HG02610 (cell line): ENCODE results near the gene RRP15.
A peak's percentile ranks its signal among the peaks of the same experiment; 100 is the strongest.

ENCODE experiments used
- ATAC-seq: cut with Tn5 transposase; IDR thresholded peaks from one replicate; pipeline ENCODE4 v1.9.1; 2021; ENCODE audit warnings: mild to moderate bottlenecking, moderate library complexity; ENCODE audit not compliant: unreplicated experiment

Gene RRP15

DNA sequence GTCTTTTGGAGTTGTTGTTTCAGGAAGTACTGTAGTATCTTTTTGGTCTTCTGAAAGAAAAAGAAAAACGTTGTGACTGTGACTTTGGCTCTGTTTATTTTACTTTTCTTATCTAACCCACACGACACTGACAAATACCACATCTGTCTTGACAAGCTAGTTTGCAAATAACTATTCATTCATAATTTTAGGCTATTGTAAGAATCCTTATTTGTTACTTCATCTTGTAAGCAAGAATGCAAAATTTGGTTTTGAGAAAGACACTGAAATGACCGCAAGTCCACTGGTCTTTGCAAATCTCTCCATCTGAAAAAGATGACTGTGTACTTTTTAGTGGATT is 72.8 kb downstream of the RRP15 start:
- ATAC-seq = no peak

DNA sequence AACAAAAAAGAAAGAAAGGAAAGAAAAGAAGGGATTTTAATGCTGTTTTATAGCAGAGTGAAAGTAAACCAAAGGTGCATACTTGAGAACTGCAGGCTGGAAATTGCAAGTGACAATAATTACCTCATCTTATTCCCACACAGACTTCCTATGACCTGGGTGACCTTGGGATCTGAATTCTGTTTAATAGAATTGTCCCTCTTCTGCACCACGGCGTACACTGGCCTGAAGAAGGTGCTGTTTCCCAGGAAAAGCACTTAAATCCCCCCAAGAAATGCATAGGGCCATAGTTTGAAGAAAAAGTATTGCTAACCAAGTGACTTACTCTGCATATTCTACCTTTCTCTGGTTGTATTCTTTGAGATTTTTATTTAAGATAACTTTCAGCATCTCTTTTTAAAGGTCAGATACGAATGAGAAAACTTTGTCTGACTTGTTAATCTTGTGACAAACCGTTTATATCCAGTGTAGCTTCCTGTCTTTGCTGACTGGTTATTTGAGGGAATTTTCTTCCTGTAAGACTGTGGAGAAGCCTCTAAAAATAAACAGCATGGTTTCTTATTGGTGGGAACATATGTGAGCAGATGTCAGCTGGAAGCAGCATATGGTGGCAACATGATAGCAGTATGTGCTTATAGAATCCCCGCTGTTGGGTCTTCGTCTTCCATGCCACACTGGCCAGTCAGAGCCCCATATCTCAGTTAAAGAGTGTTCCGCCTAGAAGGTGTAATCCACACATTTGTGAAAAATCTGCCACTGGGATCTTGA is 76.4 kb downstream of the RRP15 start:
- ATAC-seq = no peak

GRCh38 chr1:218362418-218363076 is 77.5 kb downstream of the RRP15 start:
- ATAC-seq = no peak

DNA sequence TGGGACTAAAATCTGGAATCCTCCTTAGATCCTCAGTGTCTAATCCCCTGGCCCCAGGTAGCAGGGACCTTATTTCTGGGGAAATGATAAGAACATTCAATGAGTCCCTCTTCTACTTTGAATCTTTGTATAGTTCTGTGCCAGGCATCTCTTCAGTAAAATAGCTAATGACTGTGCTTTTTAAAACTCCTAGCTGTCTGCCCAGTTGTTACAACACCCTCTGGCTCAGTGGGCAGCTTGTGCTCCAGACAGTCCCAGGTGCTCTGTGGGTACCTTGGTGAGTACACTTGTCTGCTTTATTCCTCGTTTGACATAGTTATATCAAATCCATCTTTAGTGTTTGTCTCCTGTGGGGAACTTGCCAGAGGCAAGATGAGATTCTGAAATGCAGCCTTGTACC is 78.0 kb downstream of the RRP15 start:
- ATAC-seq = no peak

DNA sequence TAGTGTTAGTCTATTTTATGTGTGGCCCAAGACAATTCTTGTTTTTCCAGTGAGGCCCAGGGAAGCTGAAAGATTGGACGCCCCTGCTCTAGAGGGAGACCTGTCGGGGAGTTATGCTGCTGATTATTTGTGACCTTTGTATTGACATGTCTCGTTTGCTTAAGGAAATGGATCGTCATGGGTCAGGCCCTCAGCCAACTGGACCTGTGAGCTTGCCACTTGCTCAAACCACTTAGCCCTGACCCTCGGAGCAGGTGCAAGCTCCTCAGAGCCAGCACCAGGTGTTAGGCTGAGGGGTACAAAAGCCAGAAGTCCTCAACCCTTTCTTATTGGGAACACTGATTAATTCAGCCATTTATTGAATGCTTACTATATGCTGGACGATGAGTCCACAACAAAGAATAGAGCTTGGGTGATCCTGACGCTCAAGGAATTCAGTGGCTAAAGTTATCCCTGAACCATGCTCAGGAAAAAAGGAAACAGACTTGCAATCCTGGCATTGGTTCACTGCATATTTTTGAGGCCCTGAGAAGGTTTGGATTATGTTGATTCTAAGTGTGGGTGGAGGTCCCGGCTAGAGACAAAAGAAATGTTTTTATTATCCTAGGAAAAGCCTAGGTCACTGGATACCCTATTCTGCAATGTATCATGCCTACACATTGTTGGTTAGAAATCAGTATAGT is 79.1 kb downstream of the RRP15 start:
- ATAC-seq = no peak

DNA sequence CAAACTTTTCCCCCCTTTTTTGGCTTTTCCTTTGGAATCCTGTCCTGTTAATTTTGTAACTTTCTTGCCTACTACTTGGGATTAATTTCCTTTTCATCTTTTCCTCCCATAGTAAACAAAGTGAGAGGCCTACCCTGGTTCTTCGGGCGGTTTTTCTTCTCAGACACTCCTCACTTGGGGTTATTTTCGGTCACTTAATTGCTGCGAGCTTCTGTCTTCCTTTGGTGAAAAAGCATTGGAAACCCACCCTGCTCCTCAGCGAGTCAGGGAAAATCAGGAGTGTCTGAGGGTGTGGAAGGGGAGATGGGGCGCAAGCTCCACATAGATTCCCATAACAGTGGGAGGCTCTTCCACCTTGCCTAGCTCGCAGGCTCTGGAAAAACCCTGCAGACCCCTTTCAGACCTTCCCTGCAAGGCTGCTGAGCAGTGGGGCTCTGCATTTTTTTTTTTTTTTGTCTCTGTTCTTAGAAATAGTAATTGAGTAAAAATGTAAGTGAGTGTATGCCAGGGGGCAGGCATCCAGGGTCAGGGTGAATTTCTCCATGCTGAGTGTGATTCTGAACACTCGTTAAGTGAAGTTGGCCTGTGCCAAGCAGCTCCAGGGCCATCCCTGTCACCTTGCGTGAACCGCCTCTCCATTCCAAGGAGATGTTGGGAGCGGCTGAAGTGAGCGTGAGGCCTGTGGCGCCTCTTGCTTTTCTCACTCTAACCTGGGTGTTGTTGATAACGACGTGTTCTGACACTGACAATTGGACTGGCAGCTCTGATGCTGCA is 80.3 kb downstream of the RRP15 start:
- no peak for ATAC-seq

DNA sequence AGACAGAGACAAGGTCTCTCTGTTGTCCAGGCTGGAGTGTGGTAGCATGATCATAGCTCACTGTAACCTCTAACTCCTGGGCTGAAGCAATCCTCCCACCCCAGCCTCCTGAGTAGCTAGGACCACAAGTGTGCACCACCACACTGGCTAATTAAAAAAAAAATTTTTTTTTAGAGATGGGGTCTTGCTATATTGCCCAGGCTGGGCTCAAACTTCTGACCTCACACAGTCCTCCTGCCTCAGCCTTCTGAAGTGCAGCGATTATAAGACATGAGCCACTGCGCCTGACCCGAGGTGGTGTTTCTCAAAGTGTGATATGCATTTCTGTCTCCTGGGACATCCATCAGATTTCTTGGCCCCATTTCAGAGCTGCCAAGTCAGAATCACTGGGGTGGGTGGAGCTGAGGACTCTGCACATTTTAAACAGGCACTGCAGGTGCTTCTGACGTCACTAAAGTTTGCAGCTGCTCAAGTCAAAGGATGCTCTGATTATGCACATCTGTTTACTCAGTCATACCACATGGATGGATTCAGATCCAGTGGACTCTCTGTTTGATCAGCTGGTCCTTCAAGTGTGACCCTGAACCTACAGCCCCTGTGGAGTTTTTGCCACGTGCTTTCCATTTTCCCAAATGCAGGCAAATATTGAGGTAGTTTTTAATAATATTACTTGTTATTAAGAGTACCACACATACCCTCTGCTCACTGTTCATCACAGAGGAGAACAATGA is 81.4 kb downstream of the RRP15 start:
- no peak for ATAC-seq

DNA sequence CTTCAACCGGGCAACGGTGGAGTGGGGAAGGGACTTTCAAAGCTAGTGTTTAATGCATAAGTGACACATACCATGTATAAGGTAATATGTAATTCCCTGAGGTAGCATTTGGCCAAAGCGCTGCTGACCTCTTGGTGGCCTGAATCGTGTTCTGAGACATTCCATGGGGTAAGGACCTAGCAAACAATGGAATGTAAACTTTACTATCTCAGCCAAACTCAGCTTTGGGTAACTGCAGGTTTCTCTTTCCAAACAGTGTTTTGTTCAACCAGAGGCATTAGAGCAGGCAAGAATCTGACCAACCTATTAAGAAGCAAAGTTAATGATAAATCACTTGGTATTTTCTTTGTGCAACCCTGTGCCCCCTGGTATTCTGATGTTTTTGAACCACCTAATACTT is 82.0 kb downstream of the RRP15 start:
- no peak for ATAC-seq

DNA sequence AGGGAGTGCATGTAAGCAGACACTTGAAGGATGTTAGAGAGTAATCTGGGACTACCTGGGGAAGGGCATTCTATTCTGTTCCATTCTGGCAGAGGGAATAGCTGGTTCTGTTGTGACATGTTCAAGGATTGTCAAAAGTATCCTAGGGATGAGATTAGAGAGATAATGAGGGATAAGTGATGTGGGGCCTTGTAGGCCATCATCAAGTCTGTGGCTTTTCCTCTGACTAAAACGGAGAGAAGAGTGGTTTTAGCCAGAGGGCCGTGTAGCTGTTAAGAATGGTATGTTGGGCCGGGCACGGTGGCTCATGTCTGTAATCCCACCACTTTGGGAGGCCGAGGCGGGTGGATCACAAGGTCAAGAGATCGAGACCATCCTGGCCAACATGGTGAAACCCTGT is 83.6 kb downstream of the RRP15 start:
- no peak for ATAC-seq

GRCh38 chr1:218369688-218370511 is 84.8 kb downstream of the RRP15 start:
- no peak for ATAC-seq

DNA sequence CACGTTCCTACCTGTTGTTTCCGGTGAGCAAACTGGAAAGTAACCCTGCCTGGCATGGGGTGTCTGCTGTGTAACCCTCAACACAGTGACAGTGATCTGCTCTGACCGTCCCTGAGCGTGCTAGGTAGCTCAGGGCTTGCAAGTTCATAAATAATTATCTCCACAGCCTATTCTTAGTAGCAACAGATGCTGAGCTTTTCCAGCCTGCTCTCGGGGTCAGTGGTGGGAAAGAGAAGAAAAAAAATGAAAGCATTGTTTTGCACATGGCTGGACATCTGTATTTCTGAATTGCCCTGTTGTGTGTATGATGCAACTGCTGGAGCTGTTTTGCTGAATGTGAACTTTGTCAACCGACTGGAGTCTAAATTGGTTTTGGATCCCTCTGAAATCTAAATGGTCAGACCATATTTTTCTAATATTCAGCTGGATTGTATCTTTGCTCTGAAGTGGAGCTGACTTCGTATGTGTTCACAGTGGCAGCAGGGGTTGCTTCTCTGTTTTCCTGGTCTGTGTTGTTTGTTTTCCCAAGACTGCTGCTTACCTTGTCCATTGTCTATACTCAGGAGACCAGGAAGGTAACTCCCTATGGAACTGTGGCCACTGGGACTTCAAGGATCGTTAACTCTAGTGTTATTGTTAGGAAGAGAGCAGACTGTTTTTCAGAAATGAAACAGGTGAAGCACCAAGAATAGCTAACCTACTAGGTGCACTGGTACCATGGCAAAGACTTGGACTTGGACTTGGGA is 87.0 kb downstream of the RRP15 start:
- ATAC-seq = no peak

DNA sequence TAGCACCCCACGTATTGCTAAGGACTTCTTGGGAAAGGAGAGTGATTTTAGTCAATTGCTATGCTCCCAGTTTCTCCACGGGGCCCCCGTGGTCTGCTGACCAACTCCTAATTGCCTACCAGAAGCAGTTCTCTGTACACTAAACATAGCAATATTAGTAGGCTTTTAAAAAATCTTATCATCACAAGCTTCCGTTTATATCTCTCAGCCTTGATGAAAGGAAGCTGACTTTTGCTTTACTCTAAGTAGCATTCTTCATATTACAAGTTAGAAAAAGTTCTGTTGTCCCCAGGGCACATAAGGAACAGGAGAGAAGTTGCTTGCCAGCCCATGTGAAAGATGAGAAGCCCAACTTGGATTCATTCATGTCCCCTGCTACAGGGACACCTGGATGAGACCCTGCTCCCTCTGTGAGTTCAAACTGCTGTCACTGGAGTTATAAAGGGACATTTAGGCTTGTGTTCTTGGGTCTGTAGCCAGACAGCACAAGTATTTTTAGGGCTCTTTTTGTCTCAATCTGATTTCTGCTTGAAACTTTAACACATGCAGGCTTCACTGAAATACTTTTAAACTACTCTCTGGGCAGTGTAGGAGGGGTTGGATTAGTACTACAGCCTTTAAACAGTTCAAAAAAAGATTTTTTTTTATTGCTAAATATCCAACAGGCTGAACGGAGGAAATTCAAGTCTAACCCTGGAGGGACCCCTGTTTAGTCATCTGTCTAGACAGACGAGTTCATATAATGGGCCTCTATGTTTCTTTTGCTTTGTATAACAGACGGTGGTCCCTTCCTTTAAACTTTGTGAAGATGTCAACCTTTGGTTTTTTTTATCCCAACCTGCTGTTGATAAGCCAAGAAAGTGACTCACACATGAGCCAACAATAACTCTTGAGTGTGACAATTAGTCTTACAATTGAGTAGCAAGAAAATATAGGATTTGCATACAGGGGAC is 89.6 kb downstream of the RRP15 start:
- no peak for ATAC-seq

DNA sequence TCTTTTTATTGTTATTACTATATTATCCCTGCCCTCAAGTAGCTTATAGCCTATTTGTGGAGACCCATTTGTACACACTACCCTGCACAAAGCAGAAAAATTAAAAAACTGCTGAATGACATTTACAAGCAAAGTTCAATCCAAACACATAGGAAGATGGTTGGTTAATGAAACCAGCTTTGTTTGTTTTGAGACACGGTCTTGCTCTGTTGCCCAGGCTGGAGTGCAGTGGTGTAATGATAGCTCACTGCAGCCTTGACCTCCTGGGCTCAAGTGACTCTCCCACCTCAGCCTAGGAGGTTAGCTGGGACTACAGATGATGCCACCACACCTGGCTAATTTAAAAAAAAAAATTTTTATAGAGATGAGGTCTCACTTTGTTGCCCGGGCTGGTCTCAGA is 91.6 kb downstream of the RRP15 start:
- ATAC-seq = peak; percentile 18

DNA sequence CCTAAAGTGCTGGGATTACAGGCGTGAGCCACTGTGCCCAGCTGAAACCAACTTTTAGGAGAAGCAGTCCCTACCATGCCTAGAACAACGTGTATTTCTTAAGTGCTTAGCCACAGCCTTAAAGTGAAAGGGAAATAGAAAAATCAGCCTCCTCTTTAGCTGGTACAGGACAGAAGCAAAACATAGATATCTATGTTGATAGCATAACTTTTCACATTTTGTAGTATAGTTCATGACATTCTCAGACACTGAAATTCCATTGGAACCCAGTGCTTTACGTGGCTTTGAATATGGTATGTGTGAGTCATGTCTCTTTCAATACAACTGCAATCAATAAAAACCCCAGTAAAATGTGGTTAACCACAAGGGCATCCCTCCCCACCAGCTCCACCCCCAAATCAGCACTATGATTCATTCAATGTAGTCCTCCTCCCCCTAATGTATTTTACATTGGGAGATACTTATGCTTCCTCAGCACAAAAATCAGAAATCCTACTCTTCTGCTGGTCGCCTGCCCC is 92.1 kb downstream of the RRP15 start:
- ATAC-seq = peak; percentile 90

- no peak for ATAC-seq
Measured at GRCh38 chr1:218380125-218380977, 95.3 kb downstream of the RRP15 start.

DNA sequence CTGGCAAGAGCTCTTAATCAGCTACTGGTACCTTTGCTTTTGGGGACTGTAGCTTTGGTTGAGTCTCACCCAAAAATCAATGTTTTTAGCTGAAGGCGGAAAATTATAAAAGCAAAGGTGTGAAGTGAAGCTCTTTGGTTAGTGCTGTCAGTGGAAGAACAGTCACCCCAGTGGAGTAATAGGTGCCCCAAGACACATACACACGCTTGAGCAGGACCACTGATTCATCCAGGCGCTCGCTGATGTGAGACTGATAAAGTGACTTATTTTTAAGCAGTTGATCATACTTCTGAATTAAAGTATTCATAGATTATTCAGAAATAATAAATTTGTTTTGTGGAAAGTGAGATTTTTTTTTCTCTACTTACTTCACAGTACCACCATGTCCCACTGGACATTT is 97.2 kb downstream of the RRP15 start:
- no peak for ATAC-seq

DNA sequence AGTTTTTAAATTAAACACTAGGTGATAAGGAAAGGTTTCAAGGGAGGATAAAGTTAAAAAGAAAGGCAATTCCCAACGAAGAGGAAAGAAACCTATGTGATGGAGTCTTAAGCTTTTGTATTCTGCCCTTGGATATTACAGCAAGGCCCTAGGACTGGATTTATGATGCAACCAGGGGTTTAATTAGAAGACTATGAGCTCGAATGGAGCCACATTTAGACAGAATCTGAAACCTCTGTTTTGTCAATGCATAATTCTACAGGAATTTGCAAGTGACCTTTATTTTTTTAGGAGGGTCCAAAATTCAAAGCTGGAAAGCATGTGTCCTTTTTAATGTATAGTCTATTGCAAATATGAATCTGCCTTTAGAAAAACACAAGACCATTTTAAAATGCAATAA is 98.0 kb downstream of the RRP15 start:
- no peak for ATAC-seq
